Right renal cortex interstitium (tissue), 3 donors: ENCODE data around the gene TSBP1. TPM values are rescaled to one million over a fixed set of nuclear protein-coding genes. Genes with fewer than 3 reads are reported as not detected.
"Not testable (repeated sequence)": the region's sequence is repeated elsewhere in the genome, so short reads cannot be mapped to it uniquely, and the experiment has no call there.

Experiments
- DNase-seq, 3 donors: peaks; one replicate each; pipeline ENCODE4 v3.0.0-alpha.2; 2013; ENCODE audit warnings: low read depth in 3 of 3, low spot score in 2 of 3
- polyA plus RNA-seq, 3 donors: library from polyadenylated mRNA; unstranded; fragments of 120-200 nt; gene quantifications; one replicate each; pipeline ENCODE4 v1.2.1, GENCODE V29; 2013; ENCODE audit not compliant: insufficient read length in 3 of 3

The TSBP1 gene
- polyA plus RNA-seq, 3 donors: not detected

DNA sequence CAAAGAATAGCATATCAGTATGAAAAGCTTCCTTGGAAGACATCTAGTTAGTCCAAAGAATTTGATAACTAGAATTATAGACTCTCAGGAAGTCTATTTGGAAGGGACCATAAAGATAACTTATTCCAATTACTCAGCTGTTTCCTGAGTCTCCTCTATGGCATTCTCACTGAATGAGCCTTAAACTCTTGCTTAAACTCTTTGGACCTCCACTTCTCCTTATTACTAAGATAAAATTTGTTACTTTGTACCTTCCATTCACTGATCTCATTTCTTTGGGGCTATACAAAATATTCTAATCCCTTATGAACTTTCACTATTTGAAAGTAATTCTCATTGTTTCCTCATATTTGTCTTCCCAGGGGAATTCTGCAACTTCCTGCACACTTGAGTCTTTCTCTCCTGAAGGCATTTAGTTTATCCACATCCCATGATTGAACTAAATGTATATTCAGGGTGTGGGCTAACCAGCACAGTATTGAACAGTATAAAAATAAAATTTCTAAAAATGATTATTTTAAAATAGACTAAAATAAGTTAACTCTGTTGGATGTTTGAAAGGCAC lies 80.7 kb downstream of the TSBP1 start:
- no peak for DNase-seq

DNA sequence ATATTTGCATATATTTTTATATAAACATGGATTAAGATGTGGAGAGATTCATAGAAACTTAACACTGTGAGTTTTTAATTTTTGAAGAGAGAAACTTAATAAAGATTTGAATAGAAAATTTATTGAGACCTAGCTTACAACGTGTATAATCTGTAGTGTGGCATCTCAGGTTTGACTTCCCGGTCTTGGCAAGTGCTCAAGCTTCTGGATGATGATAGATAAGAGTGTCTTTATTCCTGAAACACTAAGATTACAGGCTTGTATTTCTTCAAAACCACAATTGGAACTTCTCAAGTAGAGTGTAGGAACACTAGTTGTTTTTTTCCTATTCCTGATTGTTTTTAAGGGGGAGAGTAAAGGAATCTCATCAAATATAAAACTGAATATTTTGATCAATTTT lies 83.3 kb downstream of the TSBP1 start:
- DNase-seq: no peak

- DNase-seq: not testable (repeated sequence)
These were observed 97.7 kb downstream of the TSBP1 start for GRCh38 chr6:32273801-32274577.

GRCh38 chr6:32271429-32271828 lies 100.3 kb downstream of the TSBP1 start:
- no peak for DNase-seq

DNA sequence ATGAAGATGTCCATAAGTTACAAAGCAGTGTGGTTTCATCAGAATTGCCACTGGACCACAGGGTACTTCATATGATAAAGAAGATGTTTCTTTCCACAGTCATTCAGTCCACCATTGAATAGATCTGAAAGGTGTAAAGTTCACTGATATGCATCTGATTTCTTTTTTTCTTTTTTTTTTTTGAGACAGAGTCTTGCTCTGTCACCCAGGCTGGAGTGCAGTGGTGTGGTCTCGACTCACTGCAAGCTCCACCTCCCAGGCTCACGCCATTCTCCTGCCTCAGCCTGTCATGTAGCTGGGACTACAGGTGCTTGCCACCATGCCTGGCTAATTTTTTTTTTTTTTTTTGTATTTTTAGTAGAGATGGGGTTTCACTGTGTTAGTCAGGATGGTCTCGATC lies 103.2 kb downstream of the TSBP1 start:
- DNase-seq: not testable (repeated sequence)

DNA sequence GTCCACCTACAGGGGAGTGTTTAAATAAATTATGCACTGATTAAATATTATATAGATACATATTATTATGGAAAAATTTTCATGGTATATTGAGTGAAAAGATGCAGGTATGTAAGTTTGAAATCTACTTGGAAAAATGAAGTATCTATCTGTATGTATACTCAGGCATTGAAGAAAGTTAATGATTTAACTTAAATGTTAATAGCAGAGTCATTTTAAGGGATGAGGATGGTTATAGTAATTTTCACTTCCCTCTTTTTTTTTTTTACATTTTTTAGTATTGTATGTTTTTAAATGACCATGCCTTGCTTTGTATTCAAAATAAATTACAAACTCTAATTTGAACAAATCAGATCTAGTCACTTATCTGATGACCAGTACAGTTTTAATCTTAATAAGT lies 104.7 kb downstream of the TSBP1 start:
- no peak for DNase-seq

GRCh38 chr6:32257262-32257661 lies 114.4 kb downstream of the TSBP1 start:
- not testable (repeated sequence) for DNase-seq

DNA sequence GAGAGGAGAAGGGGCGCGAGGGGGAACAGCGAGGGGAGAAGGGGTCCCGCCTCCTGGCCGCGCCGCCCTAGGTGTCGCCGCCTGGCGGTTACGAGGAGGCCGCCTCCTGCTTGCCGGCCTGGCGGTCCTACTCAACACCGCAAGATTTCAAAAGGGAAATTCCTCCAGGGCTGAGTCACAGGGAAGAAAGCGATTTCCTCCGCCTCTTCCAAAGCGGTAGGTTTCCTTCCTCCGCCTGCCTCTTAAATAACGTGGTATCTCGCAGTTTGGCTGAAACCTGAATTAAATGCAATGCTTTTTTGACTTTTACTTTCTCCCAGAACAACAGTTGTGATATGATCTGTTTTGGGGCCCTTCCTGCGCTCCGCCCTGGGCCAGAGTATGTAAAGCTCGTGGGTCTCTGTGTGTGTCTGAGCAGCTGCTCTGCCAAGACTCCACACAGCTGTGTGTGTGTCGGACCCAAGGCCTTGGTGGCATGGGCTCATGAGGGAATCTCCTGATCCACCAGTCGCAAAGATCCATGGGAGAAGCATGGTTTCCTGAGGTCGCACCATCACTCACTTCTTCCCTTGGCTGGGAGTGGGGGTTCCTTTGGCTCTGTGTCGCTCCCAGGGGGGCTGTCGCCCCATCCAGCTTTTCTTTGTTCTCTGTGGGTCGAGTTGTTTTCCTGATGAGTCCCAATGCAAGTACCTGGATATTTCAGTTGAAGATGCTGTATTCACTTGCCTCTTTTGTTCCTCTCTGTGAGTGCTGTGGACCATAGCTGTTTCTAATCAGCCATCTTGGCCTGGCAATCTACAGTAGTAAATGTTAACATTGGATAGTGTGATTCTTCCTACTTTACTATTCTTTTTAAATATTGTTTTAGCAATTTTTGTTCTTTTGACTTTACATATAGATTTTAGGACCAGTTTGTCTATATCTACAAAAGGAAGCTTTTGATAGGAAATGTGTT lies 116.2 kb downstream of the TSBP1 start:
- peak; percentile 33 to 61 (median 51) for DNase-seq

DNA sequence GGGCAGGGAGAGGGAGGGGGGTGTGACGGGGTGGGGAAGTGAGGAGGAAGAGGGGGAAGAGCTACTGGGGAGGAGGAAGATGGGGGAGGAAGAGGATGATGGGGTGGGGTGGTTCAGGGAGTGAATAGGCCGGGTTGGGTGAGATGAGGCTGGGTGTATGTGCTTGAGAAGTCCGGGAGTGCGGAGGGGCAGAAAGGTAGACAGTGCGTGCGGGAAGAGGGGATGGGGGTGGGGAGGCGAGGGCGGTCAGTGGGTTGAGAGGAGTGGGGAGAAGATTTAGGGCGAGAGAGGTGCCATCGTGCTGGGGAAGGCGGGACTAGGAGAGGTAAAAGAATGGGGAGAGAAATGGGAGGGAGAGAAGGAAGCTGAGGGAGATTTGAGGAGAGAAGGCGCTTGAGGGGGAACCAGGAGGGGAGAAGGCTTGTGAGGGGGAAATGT lies 116.9 kb downstream of the TSBP1 start:
- no peak for DNase-seq

DNA sequence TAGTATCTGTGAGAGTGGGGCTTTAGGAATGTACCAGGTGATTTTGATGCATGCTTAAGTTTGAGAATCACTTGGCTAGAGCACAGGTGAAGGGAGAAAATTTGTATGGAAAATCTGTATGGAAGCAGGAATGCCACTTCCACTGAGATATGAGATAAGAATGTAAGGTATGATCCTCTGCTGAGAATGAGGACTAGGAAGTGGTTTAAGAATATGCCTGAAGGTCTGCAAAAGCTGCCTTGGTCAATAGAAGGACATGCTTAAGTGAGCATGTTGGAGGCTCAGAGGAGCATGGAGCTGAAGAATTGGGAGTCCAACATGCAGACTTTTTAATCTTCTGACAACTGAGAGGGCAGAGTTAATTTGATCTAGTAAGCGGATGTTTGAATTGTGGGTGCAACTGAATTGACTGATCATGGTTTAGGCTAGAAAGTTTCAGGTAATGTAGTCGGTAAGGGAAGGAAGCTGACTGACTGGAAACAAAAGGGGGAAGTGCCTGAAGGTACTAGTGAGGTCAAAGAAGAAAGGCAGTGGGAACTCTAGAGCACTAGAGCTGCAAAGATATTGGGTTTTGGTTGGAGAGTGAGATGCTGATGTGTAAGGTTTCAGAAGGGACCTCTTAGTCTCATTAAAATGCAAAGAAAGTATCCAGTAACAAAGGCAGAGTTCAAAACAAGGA lies 119.2 kb downstream of the TSBP1 start:
- no peak for DNase-seq

- DNase-seq: no peak
These were observed 122.4 kb downstream of the TSBP1 start for GRCh38 chr6:32249262-32249661.

GRCh38 chr6:32247401-32247800 lies 124.3 kb downstream of the TSBP1 start:
- no peak for DNase-seq

DNA sequence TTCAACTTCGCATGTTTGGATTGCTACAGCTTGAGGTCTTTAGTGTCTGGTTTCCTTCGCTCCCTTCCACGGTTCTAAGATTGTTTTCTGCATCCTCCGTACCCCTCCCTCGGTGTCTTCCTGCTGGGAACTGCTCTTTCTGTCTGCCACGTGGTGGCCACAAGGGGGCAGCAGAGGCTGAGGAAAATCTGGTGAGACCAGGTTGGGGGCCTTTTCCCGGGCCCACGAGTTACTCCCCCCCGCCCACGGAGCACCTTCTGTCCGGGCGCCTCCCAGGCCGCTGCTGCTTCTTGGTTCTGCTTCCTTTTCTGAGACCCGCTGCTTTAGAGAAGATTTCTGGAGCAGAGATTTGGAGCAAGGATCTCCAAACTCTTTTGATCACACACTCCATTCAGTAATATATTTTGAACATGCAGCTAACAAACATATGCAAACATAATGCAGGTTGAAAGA lies 126.7 kb downstream of the TSBP1 start:
- peak; percentile 70 to 79 (median 78) for DNase-seq

DNA sequence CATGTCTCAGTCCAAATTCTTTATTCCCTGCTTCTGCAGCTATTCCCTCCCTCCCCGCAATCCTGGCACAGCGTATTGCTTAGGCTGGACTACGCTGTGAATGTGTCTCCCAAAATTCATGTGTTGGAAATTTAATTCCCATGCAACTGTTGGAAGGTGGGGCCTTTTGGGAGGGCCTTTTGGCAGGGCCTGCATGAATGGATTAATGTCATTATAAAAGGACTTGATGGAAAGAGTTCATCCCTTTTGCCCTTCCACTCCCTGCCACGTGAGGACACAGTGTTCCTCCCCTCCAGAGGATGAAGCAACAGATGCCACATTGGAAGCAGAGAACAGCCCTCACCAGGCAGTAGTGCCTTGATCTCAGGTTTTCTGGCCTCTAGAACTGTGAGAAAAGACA lies 127.4 kb downstream of the TSBP1 start:
- no peak for DNase-seq

Other genes starting within 250 kb of the TSBP1 start
- gene ATF6B, start 243.7 kb downstream of the TSBP1 start, polyA plus RNA-seq: 10 to 100 TPM; 83.2 to 94.0 (median 84.1) TPM
- gene FKBPL, start 241.6 kb downstream of the TSBP1 start, polyA plus RNA-seq: 1 to 10 TPM; 7.0 to 7.5 (median 7.5) TPM
- gene PRRT1, start 220.0 kb downstream of the TSBP1 start, polyA plus RNA-seq: 1 to 10 TPM; 2.0 to 2.5 (median 2.1) TPM
- gene PPT2, start 217.8 kb downstream of the TSBP1 start, polyA plus RNA-seq: 10 to 100 TPM; 28.5 to 32.0 (median 28.8) TPM
- gene EGFL8, start 207.3 kb downstream of the TSBP1 start, polyA plus RNA-seq: 10 to 100 TPM; 13.7 to 16.5 (median 16.3) TPM
- 100 to 1,000 TPM in 1 of 3 donors, 10 to 100 TPM in 2; 93.5 to 106 (median 99.4) TPM for gene AGPAT1, start 195.8 kb downstream of the TSBP1 start, polyA plus RNA-seq
- 100 to 1,000 TPM in 1 of 3 donors, 10 to 100 TPM in 2; 93.0 to 113 (median 98.6) TPM for gene RNF5, start 193.5 kb downstream of the TSBP1 start, polyA plus RNA-seq
- gene AGER, start 187.7 kb downstream of the TSBP1 start, polyA plus RNA-seq: 10 to 100 TPM in 2 of 3 donors, 1 to 10 TPM in 1; 8.6 to 15.8 (median 10.8) TPM
- 100 to 1,000 TPM; 150 to 165 (median 155) TPM for gene PBX2, start 181.7 kb downstream of the TSBP1 start, polyA plus RNA-seq
- gene GPSM3, start 179.3 kb downstream of the TSBP1 start, polyA plus RNA-seq: 1 to 10 TPM; 7.7 to 9.9 (median 8.4) TPM
- 10 to 100 TPM; 13.2 to 16.5 (median 14.1) TPM for gene NOTCH4, start 147.8 kb downstream of the TSBP1 start, polyA plus RNA-seq
- gene BTNL2, start 35.3 kb upstream of the TSBP1 start, polyA plus RNA-seq: 1 to 10 TPM in 1 of 3 donors, under 1 TPM in 2; 0.16 to 1.3 (median 0.37) TPM
- gene HLA-DRA, start 68.0 kb upstream of the TSBP1 start, polyA plus RNA-seq: 100 to 1,000 TPM in 2 of 3 donors, 10 to 100 TPM in 1; 91.8 to 110 (median 108) TPM
- gene HLA-DRB5, start 158.4 kb upstream of the TSBP1 start, polyA plus RNA-seq: 10 to 100 TPM; 11.1 to 54.5 (median 15.3) TPM
- gene HLA-DRB1, start 217.9 kb upstream of the TSBP1 start, polyA plus RNA-seq: 10 to 100 TPM; 45.9 to 71.5 (median 49.3) TPM